ENCODE measurements around the gene USP12.
"Not testable (repeated sequence)": the region's sequence is repeated elsewhere in the genome, so short reads cannot be mapped to it uniquely, and the experiment has no call there.

Gene USP12

DNA sequence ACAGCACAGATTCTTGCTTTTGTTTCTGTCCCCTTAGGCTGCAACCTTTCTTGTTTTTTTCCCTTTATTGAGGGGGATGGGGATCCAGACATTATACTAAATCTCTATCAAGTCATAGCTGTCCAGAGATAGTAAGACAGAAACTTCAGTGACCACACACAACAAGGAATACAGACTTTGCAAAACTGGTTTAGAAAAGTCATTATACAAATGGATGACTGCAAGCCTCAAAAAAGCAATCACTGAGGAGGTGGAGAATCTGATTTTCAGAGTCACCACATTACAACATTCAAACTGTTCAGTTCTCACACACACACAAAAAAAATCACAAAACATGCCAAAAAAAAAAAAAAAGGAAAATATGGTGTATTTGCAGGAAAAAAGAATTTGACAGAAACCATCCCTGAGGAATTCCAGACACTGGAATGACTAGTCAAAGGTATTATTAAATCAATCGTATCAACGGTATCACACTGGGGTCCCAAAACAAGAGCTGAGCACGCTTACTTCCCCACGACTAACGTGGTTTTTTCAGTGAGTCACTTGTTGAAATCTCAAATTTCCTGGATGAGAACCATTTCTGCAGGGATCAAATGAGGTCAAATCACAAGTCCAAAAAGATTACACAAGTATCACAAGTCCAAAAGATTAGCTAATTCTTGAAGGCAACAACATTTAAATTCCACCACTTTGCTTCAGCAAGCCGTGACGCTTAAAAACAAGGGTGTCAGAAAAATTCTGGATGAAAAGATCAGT, 41.2 kb downstream of the USP12 start:
- H3K4me1 Mint-ChIP-seq (ENCODE audit: low read depth): peaks cover 63% of the 10 kb centered on the region

DNA sequence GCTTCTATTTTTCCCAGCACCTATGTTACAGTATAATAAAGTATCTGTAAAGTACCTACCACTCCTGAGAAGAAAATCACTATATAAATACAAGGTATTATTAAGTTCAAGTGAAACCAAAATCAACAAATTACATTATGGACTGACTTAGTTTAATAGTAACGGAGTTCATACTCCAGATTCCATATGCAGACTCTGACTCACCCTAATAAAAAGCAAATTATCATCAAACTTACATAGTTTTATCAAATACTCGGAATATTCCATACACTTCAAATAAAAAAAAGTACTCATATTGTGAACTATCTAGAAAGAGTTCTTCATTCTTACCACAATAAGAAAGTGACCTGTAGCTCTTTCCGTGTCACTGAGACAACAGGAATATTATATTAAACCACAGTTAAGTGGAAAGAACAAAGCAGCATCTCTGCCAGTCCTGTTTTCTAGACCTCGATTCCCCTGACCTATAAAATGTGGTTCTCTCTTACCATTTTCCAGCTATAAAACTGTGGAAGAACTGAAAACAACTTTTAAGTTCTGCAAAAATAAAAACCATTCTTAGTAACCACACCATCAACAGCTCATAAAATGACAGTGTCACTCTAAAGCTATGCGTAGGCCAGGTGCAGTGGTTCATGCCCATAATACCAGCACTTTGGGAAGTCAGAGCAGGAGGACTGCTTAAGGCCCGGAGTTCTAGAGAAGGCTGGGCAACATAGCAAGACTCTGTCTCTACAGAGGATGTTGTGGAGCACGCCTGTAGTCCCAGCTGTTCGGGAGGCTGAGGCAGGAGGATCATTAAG, 42.6 kb downstream of the USP12 start:
- H3K27me3 Mint-ChIP-seq (ENCODE audit: low read depth): no peaks in the 10 kb centered on the region
- peaks cover 15% of the 10 kb centered on the region for H3K9me3 Mint-ChIP-seq
- H3K4me1 Mint-ChIP-seq (ENCODE audit: low read depth): peaks cover 59% of the 10 kb centered on the region
- H3K4me3 Mint-ChIP-seq: no peak overlapping the region
- peak overlapping the region; percentile 9 for H3K27ac Mint-ChIP-seq
- peaks cover 14% of the 10 kb centered on the region for H3K36me3 Mint-ChIP-seq (ENCODE audit: low read depth)

More for the DNA sequence above, 41.2 kb downstream of the USP12 start:
- Mint-ChIP-seq H3K27ac (peak overlapping the region; percentile 85), H3K36me3 (ENCODE audit: low read depth) (peaks cover 9% of the 10 kb centered on the region), H3K27me3 (ENCODE audit: low read depth) (no peaks in the 10 kb centered on the region), H3K4me3 (peak overlapping the region; percentile 23), H3K9me3 (peaks cover 6% of the 10 kb centered on the region)

DNA sequence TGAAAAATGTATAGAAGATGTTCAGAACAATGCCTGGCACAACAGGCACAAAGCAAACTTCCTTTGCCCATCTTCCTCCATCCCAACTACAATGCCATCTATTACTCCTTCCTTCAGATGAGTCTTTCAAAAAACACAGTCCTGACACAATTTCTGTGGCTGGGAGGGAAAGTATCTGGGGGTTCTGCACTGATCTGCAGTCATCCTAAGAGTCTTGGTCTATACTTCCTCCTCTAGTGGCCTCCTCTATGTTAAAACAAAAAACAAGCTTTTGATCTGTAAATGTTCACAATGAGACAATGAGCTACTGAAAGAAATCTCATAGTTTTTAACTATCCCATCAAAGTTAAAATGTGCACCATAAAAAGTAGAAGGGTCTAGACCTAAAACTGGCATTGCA, 44.8 kb downstream of the USP12 start:
- no peak overlapping the region for H3K4me3 Mint-ChIP-seq

DNA sequence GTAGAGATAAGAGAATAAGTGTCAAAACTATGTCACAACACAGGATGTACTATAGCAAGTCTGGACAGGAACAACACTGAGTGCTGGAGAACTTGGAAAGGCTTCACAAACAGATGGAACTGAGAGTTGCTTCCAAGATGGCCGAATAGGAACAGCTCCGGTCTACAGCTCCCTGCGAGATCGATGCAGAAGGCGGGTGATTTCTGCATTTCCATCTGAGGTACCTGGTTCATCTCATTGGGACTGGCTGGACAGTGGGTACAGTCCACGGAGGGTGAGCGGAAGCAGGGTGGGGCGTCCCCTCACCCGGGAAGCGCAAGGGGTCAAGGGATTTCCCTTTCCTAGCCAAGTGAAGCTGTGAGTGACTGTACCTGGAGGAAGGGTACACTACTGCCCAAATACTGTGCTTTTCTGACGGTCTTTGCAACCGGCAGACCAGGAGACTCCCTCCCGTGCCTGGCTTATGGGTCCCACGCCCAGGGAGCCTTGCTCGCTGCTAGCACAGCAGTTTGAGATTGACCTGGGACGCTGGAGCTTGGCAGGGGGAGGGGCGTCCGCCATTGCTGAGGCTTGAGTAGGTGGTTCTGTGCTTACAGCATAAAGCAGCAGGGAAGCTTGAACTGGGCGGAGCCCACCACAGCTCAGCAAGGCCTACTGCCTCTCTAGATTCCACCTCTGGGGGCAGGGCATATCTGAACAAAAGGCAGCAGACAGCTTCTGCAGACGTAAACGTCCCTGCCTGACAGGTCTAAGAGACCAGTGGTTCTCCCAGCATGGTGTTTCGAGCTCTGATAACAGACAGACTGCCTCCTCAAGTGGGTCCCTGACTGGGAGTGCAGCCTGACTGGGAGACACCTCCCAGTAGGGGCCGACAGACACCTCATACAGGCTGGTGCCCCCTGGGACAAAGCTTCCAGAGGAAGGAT, 46.0 kb downstream of the USP12 start:
- Mint-ChIP-seq H3K27me3 (ENCODE audit: low read depth) (no peaks in the 10 kb centered on the region), H3K27ac (no peak overlapping the region), H3K4me1 (ENCODE audit: low read depth) (peaks cover 48% of the 10 kb centered on the region), H3K36me3 (ENCODE audit: low read depth) (peaks cover 32% of the 10 kb centered on the region), H3K4me3 (no peak overlapping the region), H3K9me3 (peaks cover 29% of the 10 kb centered on the region)

More for the DNA sequence above, 44.8 kb downstream of the USP12 start:
- Mint-ChIP-seq H3K36me3 (ENCODE audit: low read depth) (peaks cover 25% of the 10 kb centered on the region), H3K27me3 (ENCODE audit: low read depth) (no peaks in the 10 kb centered on the region), H3K4me1 (ENCODE audit: low read depth) (peaks cover 54% of the 10 kb centered on the region), H3K27ac (peak overlapping the region; percentile 49), H3K9me3 (peaks cover 28% of the 10 kb centered on the region)

DNA sequence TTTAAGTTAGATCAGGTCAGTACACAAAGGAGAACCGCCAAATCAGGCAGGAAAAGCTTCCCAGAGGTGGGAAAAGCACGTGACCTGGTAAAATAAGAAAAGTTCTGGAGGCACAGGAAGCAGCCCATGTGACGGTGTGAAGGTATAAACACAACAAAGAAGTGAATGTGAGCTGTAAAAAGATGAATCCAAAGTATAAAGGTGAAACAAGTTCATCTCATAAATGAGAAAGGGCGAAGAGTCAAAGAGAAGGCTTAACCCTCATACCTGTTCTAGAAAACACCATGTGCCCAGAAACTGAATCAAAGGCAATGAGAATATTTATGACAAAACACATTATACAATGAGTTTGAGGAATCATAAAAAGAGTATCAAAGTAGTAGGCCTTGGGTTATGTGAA, 47.0 kb downstream of the USP12 start:
- H3K4me1 Mint-ChIP-seq (ENCODE audit: low read depth): peaks cover 41% of the 10 kb centered on the region
- peaks cover 26% of the 10 kb centered on the region for H3K9me3 Mint-ChIP-seq
- no peaks in the 10 kb centered on the region for H3K27me3 Mint-ChIP-seq (ENCODE audit: low read depth)
- no peak overlapping the region for H3K4me3 Mint-ChIP-seq
- peaks cover 26% of the 10 kb centered on the region for H3K36me3 Mint-ChIP-seq (ENCODE audit: low read depth)
- H3K27ac Mint-ChIP-seq: no peak overlapping the region

DNA sequence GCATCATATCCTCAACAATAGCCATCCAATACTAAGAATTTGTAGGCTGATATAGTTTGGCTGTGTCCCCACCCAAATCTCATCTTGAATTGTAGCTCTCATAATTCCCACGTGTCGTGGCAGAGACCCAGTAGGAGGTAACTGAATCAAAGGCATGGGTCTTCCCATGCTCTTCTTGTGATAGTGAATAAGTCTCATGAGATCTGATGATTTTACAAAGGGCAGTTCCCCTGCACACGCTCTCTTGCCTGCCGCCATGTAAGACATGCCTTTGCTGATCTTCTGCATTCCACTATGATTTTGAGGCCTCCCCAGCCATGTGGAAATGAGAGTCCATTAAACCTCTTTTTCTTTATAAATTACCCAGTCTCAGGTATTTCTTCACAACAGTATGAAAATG, 48.2 kb downstream of the USP12 start:
- peaks cover 29% of the 10 kb centered on the region for H3K36me3 Mint-ChIP-seq (ENCODE audit: low read depth)
- H3K27me3 Mint-ChIP-seq (ENCODE audit: low read depth); H3K4me3 Mint-ChIP-seq; H3K27ac Mint-ChIP-seq: not testable (repeated sequence)
- peaks cover 47% of the 10 kb centered on the region for H3K4me1 Mint-ChIP-seq (ENCODE audit: low read depth)
- H3K9me3 Mint-ChIP-seq: peaks cover 26% of the 10 kb centered on the region

DNA sequence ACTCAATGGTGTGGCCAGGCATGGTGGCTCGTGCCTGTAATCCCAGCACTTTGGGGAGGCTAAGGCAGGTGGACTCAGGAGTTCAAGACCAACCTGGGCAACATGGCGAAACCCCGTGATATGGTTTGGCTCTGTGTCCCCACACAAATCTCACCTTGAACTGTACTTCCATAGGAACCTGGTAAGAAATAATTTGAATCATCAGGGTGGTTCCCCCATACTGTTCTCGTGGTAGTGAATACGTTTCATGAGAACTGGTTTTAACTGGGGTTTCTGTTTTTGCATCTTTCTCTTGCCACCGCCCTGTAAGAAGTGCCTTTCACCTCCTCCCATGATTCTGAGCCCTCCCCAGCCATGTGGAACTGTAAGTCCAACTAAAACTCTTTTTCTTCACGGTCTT, 49.6 kb downstream of the USP12 start:
- H3K9me3 Mint-ChIP-seq: peaks cover 26% of the 10 kb centered on the region
- H3K4me3 Mint-ChIP-seq: no peak overlapping the region
- peaks cover 39% of the 10 kb centered on the region for H3K4me1 Mint-ChIP-seq (ENCODE audit: low read depth)
- H3K36me3 Mint-ChIP-seq (ENCODE audit: low read depth): peaks cover 26% of the 10 kb centered on the region
- no peaks in the 10 kb centered on the region for H3K27me3 Mint-ChIP-seq (ENCODE audit: low read depth)
- H3K27ac Mint-ChIP-seq: no peak overlapping the region

DNA sequence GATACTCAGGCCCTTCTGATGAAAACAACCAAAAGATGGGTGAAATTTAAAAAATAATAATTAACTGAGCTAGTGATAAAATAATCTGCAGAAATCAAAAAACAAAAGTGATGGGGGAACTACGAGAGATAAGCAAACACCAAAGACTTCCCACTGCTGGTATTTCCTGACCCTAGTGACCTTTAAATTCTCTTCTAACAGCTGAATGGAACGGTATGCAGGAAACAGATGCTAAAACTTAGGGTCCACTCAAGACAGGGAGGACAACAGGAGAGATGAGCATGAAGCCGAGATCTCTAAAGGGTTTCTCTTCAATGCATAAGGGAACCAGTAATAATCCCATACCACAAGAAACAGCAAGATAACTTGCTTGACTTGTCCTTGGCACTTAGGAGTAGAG, 50.8 kb downstream of the USP12 start:
- H3K4me1 Mint-ChIP-seq (ENCODE audit: low read depth): peaks cover 30% of the 10 kb centered on the region
- no peak overlapping the region for H3K27ac Mint-ChIP-seq
- H3K36me3 Mint-ChIP-seq (ENCODE audit: low read depth): peaks cover 32% of the 10 kb centered on the region
- peaks cover 26% of the 10 kb centered on the region for H3K9me3 Mint-ChIP-seq
- H3K4me3 Mint-ChIP-seq: no peak overlapping the region
- H3K27me3 Mint-ChIP-seq (ENCODE audit: low read depth): no peaks in the 10 kb centered on the region

DNA sequence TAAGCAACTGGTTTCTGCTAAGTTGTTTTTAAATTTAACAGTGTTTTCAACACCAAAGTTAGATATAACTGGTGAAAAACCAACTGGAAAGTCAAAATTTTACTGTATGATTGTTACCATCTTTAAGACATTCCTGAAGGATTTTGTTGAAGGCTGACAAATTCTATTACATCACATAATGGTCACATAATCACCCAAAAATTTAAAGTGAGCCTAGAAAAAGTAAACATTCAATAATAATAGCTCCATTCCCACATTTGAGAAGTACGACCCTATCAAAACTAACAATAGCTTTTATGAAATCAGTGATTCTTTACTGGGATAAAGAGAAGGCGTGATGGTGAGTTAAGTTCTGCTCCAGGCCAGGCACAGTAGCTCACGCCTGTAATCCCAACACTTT, 51.6 kb downstream of the USP12 start:
- peaks cover 38% of the 10 kb centered on the region for H3K36me3 Mint-ChIP-seq (ENCODE audit: low read depth)
- no peak overlapping the region for H3K27ac Mint-ChIP-seq
- H3K4me3 Mint-ChIP-seq: no peak overlapping the region
- peaks cover 26% of the 10 kb centered on the region for H3K9me3 Mint-ChIP-seq
- H3K4me1 Mint-ChIP-seq (ENCODE audit: low read depth): peaks cover 28% of the 10 kb centered on the region
- no peaks in the 10 kb centered on the region for H3K27me3 Mint-ChIP-seq (ENCODE audit: low read depth)

DNA sequence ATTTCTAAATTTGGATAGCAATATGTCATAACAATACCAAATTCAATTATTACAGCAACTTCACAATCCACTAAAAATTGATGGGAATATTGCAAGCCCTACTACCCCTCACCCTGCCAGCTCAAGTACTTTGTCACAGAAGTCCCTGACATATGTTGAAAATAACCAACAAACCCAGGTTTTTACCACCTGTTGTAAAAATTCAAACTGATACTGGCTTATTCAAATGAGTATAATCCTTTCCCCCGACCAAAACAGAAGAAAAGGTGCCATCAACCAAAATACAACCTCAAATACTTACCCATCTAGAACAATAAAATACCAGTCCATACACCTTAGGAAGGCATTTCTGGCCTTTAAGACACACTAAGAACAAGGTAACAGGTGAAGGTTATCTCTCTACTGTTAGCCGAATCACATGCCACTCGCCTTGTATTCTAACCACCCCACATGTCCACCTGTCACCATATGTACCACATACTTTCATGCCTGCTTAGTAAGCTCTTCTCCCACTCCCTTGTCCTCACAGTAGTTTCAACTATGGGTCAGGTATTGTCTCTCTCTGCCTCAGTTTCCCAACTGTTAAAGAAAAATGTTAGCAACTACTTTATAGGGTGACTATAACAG, 53.1 kb downstream of the USP12 start:
- peaks cover 32% of the 10 kb centered on the region for H3K36me3 Mint-ChIP-seq (ENCODE audit: low read depth)
- no peak overlapping the region for H3K4me3 Mint-ChIP-seq
- H3K9me3 Mint-ChIP-seq: peaks cover 13% of the 10 kb centered on the region
- no peak overlapping the region for H3K27ac Mint-ChIP-seq
- H3K4me1 Mint-ChIP-seq (ENCODE audit: low read depth): peaks cover 28% of the 10 kb centered on the region
- H3K27me3 Mint-ChIP-seq (ENCODE audit: low read depth): no peaks in the 10 kb centered on the region

DNA sequence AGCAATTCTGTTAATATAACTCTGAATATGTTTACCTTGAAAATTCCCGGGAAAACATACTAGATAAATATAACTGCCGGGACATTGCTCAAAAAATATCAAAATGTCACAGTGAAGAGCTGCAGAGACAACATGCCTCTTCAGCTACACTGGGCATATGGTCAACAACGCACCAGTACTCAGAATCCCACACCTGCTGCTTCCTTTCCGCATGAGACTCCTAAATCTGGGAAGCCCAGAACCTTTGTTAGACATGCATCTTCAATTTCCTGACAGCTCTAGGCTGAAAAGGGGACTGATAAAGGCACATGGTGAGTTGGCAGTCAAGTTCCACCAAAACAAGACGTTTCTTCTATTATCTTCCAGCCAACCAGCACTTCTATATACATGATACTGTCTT, 53.7 kb downstream of the USP12 start:
- H3K27ac Mint-ChIP-seq: no peak overlapping the region
- H3K4me3 Mint-ChIP-seq: no peak overlapping the region
- peaks cover 27% of the 10 kb centered on the region for H3K4me1 Mint-ChIP-seq (ENCODE audit: low read depth)
- H3K36me3 Mint-ChIP-seq (ENCODE audit: low read depth): peaks cover 33% of the 10 kb centered on the region
- H3K9me3 Mint-ChIP-seq: peaks cover 8% of the 10 kb centered on the region
- H3K27me3 Mint-ChIP-seq (ENCODE audit: low read depth): no peaks in the 10 kb centered on the region

DNA sequence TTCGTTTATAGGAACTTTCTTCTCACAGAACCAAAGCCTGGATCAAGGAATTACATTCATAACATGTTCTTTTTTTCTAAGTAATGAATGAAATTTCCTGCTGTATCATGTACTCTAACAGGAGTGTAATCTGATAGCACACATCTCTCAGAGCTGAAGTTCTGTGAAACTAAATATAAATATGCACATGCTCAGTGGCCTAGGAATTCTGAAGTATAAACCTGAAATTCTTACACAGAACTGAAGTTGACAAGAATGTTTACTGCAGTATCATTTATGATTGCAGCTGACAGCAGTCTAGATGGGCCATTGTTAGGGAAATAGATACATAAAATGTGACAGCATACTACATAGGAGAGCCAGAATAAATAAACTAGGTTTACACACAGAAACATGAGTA, 54.5 kb downstream of the USP12 start:
- Mint-ChIP-seq H3K27me3 (ENCODE audit: low read depth) (no peaks in the 10 kb centered on the region), H3K36me3 (ENCODE audit: low read depth) (peaks cover 34% of the 10 kb centered on the region), H3K27ac (no peak overlapping the region), H3K9me3 (peaks cover 5% of the 10 kb centered on the region), H3K4me3 (no peak overlapping the region), H3K4me1 (ENCODE audit: low read depth) (peaks cover 29% of the 10 kb centered on the region)

DNA sequence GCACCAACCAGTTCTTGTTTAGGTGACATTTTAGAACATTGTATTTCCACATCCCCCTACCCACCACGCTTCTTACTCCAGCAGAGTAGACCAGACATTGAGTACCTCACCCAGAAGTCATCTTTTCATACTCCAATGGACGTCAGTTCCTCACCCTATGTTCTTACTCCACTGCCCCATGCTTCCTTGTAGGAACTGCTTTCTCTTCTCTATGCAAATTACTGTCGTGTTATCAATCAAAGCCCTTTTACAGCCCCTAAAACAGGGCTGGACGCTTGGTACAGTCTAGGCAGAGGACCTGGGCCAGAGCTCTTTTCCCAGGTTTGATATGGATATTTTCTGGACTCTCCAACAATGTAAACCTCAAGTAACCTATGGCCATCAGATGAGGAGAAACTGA, 58.2 kb downstream of the USP12 start:
- H3K27ac Mint-ChIP-seq: no peak overlapping the region
- H3K36me3 Mint-ChIP-seq (ENCODE audit: low read depth): peaks cover 23% of the 10 kb centered on the region

DNA sequence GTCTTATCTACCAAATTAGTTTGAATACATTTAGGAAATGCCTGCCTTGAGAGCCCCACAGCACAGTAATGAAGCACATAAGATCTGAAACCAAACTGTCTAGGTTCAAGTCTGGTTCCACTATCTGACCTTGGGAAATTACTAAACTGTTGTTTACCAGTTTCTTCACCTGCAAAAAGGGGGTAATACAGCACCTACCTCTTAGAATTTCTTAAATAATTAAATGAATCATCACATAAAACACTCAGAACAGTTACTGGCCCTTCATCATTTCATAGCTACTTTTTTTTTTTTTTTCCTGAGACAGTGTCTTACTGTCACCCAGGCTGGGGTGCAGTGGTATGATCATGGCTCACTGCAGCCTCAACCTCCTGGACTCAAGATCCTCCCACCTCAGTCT, 59.6 kb downstream of the USP12 start:
- peaks cover 11% of the 10 kb centered on the region for H3K4me1 Mint-ChIP-seq (ENCODE audit: low read depth)
- no peak overlapping the region for H3K27ac Mint-ChIP-seq
- peaks cover 23% of the 10 kb centered on the region for H3K36me3 Mint-ChIP-seq (ENCODE audit: low read depth)
- no peaks in the 10 kb centered on the region for H3K27me3 Mint-ChIP-seq (ENCODE audit: low read depth)
- no peak overlapping the region for H3K4me3 Mint-ChIP-seq
- H3K9me3 Mint-ChIP-seq: no peaks in the 10 kb centered on the region

More for the DNA sequence above, 58.2 kb downstream of the USP12 start:
- H3K4me1 Mint-ChIP-seq (ENCODE audit: low read depth): peaks cover 12% of the 10 kb centered on the region
- no peak overlapping the region for H3K4me3 Mint-ChIP-seq
- no peaks in the 10 kb centered on the region for H3K27me3 Mint-ChIP-seq (ENCODE audit: low read depth)
- H3K9me3 Mint-ChIP-seq: no peaks in the 10 kb centered on the region
